MM.1S (cell line): ENCODE measurements around the gene JSRP1.
A peak's percentile ranks its signal among the peaks of the same experiment; 100 is the strongest.

Experiments
- DNase-seq: peaks from one replicate; pipeline ENCODE4 v3.0.0-alpha.2; 2015
- H2AFZ ChIP-seq: fragments of 300-600 bp; sonication (generic); 2 replicates; pipeline ENCODE4 v1.6.0; 2016; ENCODE audit warnings: antibody characterized with exemption, low read length
- H3F3A ChIP-seq: fragments of 300-600 bp; sonication (generic); 2 replicates; pipeline ENCODE4 v1.6.1; 2016; ENCODE audit warnings: mild to moderate bottlenecking, antibody characterized with exemption, low read length, moderate library complexity, mixed read lengths; ENCODE audit not compliant: insufficient read depth
- H3K27ac ChIP-seq: fragments of 300-600 bp; sonication (generic); 2 replicates; pipeline ENCODE4 v1.5.1; 2016; ENCODE audit warnings: mild to moderate bottlenecking, low read length
- H3K27me3 ChIP-seq: fragments of 300-600 bp; sonication (generic); replicated peaks from 2 replicates; pipeline ENCODE4 v1.6.0; 2016; ENCODE audit warnings: low read length; ENCODE audit not compliant: insufficient read depth
- H3K36me3 ChIP-seq: fragments of 300-600 bp; sonication (generic); replicated peaks from 2 replicates; pipeline ENCODE4 v1.6.1; 2016; ENCODE audit warnings: mild to moderate bottlenecking, low read length, mixed read lengths; ENCODE audit not compliant: insufficient read depth
- H3K4me1 ChIP-seq: fragments of 300-600 bp; sonication (generic); 2 replicates; pipeline ENCODE4 v1.6.1; 2016; ENCODE audit warnings: low read length, mixed read lengths
- H3K4me2 ChIP-seq: fragments of 300-600 bp; sonication (generic); 2 replicates; pipeline ENCODE4 v1.6.0; 2016; ENCODE audit warnings: low read depth, low read length
- H3K4me3 ChIP-seq: fragments of 300-600 bp; sonication (generic); 2 replicates; pipeline ENCODE4 v1.5.1; 2016; ENCODE audit warnings: low read length, mixed read lengths
- H3K79me2 ChIP-seq: fragments of 300-600 bp; sonication (generic); 2 replicates; pipeline ENCODE4 v1.6.1; 2016; ENCODE audit warnings: mixed run types, low read length, mixed read lengths
- H3K9ac ChIP-seq: fragments of 300-600 bp; sonication (generic); 2 replicates; pipeline ENCODE4 v1.6.1; 2016; ENCODE audit warnings: low read length, mixed read lengths
- H3K9me2 ChIP-seq: fragments of 300-600 bp; sonication (generic); replicated peaks from 2 replicates; pipeline ENCODE4 v1.6.1; 2016; ENCODE audit warnings: mild to moderate bottlenecking, low read length, mixed read lengths; ENCODE audit not compliant: insufficient read depth
- H3K9me3 ChIP-seq: fragments of 300-600 bp; sonication (generic); replicated peaks from 2 replicates; pipeline ENCODE4 v1.6.1; 2016; ENCODE audit warnings: mild to moderate bottlenecking, low read length, mixed read lengths; ENCODE audit not compliant: insufficient read depth
- H4K20me1 ChIP-seq: fragments of 300-600 bp; sonication (generic); 2 replicates; pipeline ENCODE4 v1.6.1; 2016; ENCODE audit warnings: mild to moderate bottlenecking, low read length, moderate library complexity, mixed read lengths; ENCODE audit not compliant: insufficient read depth
- CTCF ChIP-seq: fragments of 300-600 bp; sonication (generic); IDR thresholded peaks from 2 replicates; pipeline ENCODE4 v1.5.1; 2016; ENCODE audit warnings: antibody characterized with exemption, low read length, mixed read lengths
- EZH2 ChIP-seq: fragments of 300-600 bp; sonication (generic); optimal IDR thresholded peaks from 2 replicates; pipeline ENCODE3; 2017; ENCODE audit warnings: low read depth, mild to moderate bottlenecking, antibody characterized with exemption, low read length, mixed read lengths
- EZH2phosphoT487 ChIP-seq: fragments of 300-600 bp; sonication (generic); IDR thresholded peaks from 2 replicates; pipeline ENCODE4 v1.6.1; 2018; ENCODE audit warnings: antibody characterized with exemption, low read length

JSRP1 gene

GRCh38 chr19:2255112-2255845, 938 bp downstream of the JSRP1 start:
- H4K20me1 ChIP-seq, result no peaks in the 10 kb centered on the region
- H3K4me3 ChIP-seq, result peak overlapping the region; percentile 70
- H3K36me3 ChIP-seq, result 0 out of 2 replicates have a peak, but pooled peaks cover 5% of the 10 kb centered on the region
- TF ChIP-seq CTCF (peak; percentile 31), EZH2 (no peak), EZH2phosphoT487 (no peak)
- H3K79me2 ChIP-seq, result peaks cover 64% of the 10 kb centered on the region
- no peaks in the 10 kb centered on the region for H3K9me2 ChIP-seq
- peak overlapping the region; percentile 95 for H3K27ac ChIP-seq
- peak; percentile 90 for DNase-seq
- no peaks in the 10 kb centered on the region for H3K27me3 ChIP-seq
- H3F3A ChIP-seq, result peaks cover 25% of the 10 kb centered on the region
- H3K9me3 ChIP-seq, result no peaks in the 10 kb centered on the region
- 0 out of 2 replicates have a peak overlapping the region, but pooled peaks have one; percentile 19 for H2AFZ ChIP-seq
- H3K4me2 ChIP-seq, result peak overlapping the region; percentile 85
- H3K9ac ChIP-seq, result peak overlapping the region; percentile 96
- peaks cover 35% of the 10 kb centered on the region for H3K4me1 ChIP-seq

GRCh38 chr19:2254064-2254872, 1.9 kb downstream of the JSRP1 start:
- Histone ChIP-seq H3F3A (peaks cover 26% of the 10 kb centered on the region), H3K9me3 (no peaks in the 10 kb centered on the region), H2AFZ (no peak overlapping the region), H4K20me1 (no peaks in the 10 kb centered on the region), H3K27ac (no peak overlapping the region), H3K4me2 (no peak overlapping the region), H3K79me2 (peaks cover 59% of the 10 kb centered on the region), H3K36me3 (0 out of 2 replicates have a peak, but pooled peaks cover 5% of the 10 kb centered on the region), H3K9ac (no peak overlapping the region), H3K9me2 (no peaks in the 10 kb centered on the region), H3K27me3 (no peaks in the 10 kb centered on the region), H3K4me1 (peaks cover 27% of the 10 kb centered on the region), H3K4me3 (no peak overlapping the region)
- no peak for DNase-seq
- TF ChIP-seq EZH2, result no peak
- no peak for TF ChIP-seq CTCF
- no peak for TF ChIP-seq EZH2phosphoT487

- no peak overlapping the region for H3K4me3 ChIP-seq
Observed at GRCh38 chr19:2253106-2254063, 2.8 kb downstream of the JSRP1 start.

More at GRCh38 chr19:2253106-2254063, 2.8 kb downstream of the JSRP1 start:
- peak; percentile 13; the same call in 1 of the 2 replicates for TF ChIP-seq CTCF
- TF ChIP-seq EZH2phosphoT487, result no peak
- no peak for TF ChIP-seq EZH2
- no peaks in the 10 kb centered on the region for H4K20me1 ChIP-seq
- peaks cover 22% of the 10 kb centered on the region for H3K4me1 ChIP-seq
- H3K4me2 ChIP-seq, result no peak overlapping the region
- H3K9ac ChIP-seq, result no peak overlapping the region
- no peaks in the 10 kb centered on the region for H3K9me2 ChIP-seq
- H3K79me2 ChIP-seq, result peaks cover 52% of the 10 kb centered on the region
- no peaks in the 10 kb centered on the region for H3K27me3 ChIP-seq
- peaks cover 35% of the 10 kb centered on the region for H3F3A ChIP-seq
- DNase-seq, result no peak
- no peak overlapping the region for H3K27ac ChIP-seq
- H3K36me3 ChIP-seq, result 0 out of 2 replicates have a peak, but pooled peaks cover 5% of the 10 kb centered on the region
- no peaks in the 10 kb centered on the region for H3K9me3 ChIP-seq
- no peak overlapping the region for H2AFZ ChIP-seq
